Measurements from ENCODE around the gene CAMK2B. TPM values are rescaled to one million over a fixed set of nuclear protein-coding genes. Genes with fewer than 3 reads are reported as not detected.

Gene CAMK2B
- total RNA-seq, 1 donor from 2014 or later: 0.30 TPM

DNA sequence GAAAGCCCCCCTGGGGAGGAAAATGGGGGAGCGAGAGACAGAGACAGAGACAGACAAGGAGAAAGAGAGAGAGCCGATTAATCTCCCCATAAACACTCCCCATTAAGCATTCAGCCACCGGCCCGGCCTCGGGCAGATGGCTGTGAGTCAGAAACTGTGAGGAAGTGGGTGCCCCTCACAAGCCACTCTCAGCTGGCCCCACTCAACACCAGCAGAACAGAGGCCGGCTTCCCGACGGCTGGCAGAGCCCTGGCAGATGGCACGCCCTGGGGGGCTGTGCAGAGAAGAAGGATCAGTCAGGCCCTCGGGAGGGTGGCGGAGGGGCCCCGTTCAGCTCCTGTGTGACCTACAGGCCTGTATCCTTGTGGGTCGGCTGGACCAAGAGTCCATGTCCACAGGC, 41.2 kb downstream of the CAMK2B start:
- no peak for ATAC-seq
- Histone ChIP-seq H3K27me3 (ENCODE audit: low read depth) (no peaks in the 10 kb centered on the region), H3K4me1 (no peaks in the 10 kb centered on the region), H3K36me3 (no peaks in the 10 kb centered on the region), H3K27ac (no peak overlapping the region), H3K4me3 (no peak overlapping the region), H3K9me3 (no peaks in the 10 kb centered on the region)
- intact Hi-C loops (cut with DNase I): no loop called here
- TF ChIP-seq, protein P1, sequence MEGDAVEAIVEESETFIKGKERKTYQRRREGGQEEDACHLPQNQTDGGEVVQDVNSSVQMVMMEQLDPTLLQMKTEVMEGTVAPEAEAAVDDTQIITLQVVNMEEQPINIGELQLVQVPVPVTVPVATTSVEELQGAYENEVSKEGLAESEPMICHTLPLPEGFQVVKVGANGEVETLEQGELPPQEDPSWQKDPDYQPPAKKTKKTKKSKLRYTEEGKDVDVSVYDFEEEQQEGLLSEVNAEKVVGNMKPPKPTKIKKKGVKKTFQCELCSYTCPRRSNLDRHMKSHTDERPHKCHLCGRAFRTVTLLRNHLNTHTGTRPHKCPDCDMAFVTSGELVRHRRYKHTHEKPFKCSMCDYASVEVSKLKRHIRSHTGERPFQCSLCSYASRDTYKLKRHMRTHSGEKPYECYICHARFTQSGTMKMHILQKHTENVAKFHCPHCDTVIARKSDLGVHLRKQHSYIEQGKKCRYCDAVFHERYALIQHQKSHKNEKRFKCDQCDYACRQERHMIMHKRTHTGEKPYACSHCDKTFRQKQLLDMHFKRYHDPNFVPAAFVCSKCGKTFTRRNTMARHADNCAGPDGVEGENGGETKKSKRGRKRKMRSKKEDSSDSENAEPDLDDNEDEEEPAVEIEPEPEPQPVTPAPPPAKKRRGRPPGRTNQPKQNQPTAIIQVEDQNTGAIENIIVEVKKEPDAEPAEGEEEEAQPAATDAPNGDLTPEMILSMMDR (IDR thresholded peaks at IDR 0.05): no peak
- peak; percentile 38 for DNase-seq

DNA sequence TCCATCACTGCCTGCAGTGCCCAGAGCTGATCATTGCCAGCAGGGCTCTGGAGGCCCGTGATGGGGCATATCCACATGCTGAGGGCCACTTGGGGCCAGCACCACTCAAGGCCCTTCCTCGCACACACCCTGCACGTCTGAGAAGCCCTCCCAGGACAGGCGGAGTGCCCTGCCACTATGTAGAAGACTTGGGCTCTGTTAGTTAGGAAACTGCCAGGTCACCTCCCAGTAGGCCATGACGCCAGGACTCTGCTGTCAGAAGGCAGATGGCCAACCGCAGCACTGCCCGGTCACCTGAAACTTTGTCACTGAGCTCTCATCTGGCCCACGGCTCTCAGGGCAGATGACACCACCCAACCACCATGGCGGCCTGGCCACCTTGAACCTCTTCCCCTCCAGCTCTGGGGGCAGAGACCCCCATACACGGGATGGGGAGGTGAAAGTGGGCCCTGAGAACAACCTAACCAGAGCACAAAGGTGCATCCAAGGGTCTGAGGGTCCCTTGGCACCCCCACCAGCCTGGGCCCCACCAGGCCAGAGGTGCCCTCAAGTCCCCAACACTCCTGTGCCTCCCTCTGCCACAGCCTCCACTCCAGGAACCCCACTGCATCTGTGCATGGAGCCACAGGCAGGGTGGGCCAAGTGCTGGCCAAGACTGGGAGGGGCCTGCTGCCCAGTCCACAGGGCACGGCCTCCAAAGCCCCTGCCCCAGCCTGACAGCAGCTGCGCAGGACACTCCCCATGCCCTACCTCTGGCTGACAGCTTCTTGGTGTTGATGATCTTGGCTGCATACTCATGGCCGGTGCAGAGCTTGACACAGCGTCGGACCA, 41.8 kb downstream of the CAMK2B start:
- ATAC-seq (no peak), DNase-seq (peak; percentile 25)
- H3K27me3 ChIP-seq (ENCODE audit: low read depth): no peaks in the 10 kb centered on the region
- no peaks in the 10 kb centered on the region for H3K9me3 ChIP-seq
- no peak overlapping the region for H3K4me3 ChIP-seq
- no peak overlapping the region for H3K27ac ChIP-seq
- TF ChIP-seq, protein P1 (IDR thresholded peaks at IDR 0.05): no peak
- intact Hi-C loops (cut with DNase I): no loop called here
- H3K4me1 ChIP-seq: no peaks in the 10 kb centered on the region
- H3K36me3 ChIP-seq: no peaks in the 10 kb centered on the region

DNA sequence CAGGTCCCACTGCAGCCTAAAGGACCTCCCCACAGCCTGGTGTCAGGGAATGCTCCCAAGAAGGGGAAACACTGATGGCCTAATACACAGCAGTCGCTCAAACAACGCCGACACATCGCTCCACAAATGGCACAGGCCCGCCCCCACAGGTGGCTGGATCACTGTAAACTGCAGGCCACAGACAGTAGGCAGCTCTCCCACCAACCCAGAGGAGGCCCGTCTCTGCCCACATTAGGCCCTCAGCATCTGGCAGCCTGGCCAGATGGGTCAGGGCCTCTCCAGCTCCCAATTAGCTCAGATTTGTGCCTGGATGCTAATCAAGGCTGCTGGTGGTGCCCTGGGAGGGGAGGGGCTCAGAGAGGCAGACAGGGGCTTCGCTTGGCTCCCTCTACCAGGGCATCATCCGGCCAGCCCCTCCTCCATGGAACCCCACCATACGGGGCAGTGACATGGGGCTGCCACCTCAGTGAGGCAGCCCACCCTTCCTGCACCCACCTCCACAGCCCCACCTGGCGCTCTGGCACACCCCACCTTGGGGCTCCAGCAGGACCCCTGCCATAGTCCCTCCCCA, 42.7 kb downstream of the CAMK2B start:
- H3K36me3 ChIP-seq: no peaks in the 10 kb centered on the region
- no peak overlapping the region for H3K4me3 ChIP-seq
- intact Hi-C loops (cut with DNase I): no loop called here
- H3K27me3 ChIP-seq (ENCODE audit: low read depth): no peaks in the 10 kb centered on the region
- H3K27ac ChIP-seq: no peak overlapping the region
- TF ChIP-seq, protein P1 (IDR thresholded peaks at IDR 0.05): no peak
- no peaks in the 10 kb centered on the region for H3K9me3 ChIP-seq
- no peaks in the 10 kb centered on the region for H3K4me1 ChIP-seq
- ATAC-seq: no peak
- peak; percentile 24 for DNase-seq

DNA sequence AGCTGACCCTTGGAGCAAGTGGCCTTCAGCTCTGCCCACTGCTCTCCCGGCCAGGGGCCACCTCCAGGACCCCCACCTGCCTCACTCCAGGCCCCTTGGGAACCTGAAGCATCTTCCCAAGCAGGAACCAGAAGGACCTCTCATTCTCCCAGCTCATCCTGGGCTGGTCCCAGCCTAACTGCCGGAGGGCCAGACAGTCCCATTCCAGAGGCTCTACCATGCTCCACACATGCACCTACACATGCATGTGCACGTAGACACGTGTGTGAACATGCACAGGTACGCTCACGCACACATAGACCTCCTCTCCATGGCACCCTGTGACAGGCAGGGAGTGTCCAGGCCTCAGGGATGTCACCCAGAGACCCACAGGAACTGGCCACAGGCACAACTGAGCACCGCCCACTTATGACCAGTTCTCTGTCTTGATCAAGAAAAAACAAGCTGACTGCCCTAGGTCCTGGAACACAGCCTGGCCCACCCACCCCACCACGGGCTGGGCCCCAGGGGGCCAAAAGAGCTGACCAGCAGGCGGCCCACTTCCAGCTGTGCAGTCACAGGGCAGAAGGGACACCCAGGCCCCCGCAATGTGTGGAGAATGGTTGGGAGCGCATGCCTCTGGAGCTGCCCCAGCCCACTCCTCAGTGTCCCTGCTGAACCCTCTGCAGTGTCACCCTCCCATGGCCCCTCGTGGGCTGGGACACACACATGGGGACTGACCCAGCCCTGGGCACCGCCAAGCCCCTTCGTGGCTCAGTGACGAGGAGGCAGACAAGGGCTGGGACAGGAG, 43.4 kb downstream of the CAMK2B start:
- TF ChIP-seq, protein P1 (IDR thresholded peaks at IDR 0.05): no peak
- no peak overlapping the region for H3K27ac ChIP-seq
- ATAC-seq (no peak), DNase-seq (peak; percentile 32)
- no peaks in the 10 kb centered on the region for H3K36me3 ChIP-seq
- intact Hi-C loops (cut with DNase I): no loop called here
- no peaks in the 10 kb centered on the region for H3K4me1 ChIP-seq
- H3K4me3 ChIP-seq: no peak overlapping the region
- H3K9me3 ChIP-seq: no peaks in the 10 kb centered on the region
- no peaks in the 10 kb centered on the region for H3K27me3 ChIP-seq (ENCODE audit: low read depth)

DNA sequence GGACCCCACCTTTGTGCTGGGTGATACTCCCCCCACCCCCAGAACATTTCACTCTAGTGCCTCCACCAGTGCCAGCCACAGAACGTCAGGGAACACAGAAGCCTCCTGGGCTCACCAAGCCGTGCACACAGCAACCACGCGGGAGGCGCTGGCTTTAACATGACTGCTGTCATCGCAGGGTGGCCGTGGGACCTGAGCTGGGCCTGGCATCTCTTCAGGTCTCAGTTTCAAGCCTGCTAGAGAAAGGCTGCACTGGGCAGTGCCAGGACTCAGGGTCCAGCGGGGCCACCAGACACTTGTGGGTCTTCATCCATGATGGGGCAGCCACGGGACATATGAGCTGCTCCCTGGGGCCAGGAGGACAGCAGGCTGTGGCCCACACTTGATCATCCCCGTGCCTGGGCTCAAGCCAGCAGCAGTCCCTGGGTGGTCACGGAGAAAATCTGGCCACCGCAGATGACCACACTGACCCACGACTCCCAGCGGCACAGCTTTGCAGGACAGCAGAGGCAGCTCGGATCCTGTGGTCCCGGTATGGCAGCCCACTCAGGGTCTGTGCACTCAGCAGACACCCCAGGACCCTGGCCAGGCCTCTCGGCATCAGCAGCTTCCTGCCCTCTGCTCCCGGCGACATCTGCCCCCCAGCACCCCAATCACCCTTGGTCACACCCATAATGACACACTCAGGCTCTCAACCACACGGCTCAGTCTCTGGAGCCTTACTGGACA, 44.2 kb downstream of the CAMK2B start:
- intact Hi-C loops (cut with DNase I): no loop called here
- TF ChIP-seq, protein P1 (IDR thresholded peaks at IDR 0.05): no peak
- no peak for ATAC-seq
- no peak overlapping the region for H3K27ac ChIP-seq
- H3K4me1 ChIP-seq: no peaks in the 10 kb centered on the region
- no peaks in the 10 kb centered on the region for H3K36me3 ChIP-seq
- peaks cover 5% of the 10 kb centered on the region for H3K27me3 ChIP-seq (ENCODE audit: low read depth)
- no peaks in the 10 kb centered on the region for H3K9me3 ChIP-seq
- DNase-seq: peak; percentile 39
- H3K4me3 ChIP-seq: no peak overlapping the region
